GM12878 (cell line): Measurements from ENCODE around the gene CD58. TPM values are rescaled to one million over a fixed set of nuclear protein-coding genes. Genes with fewer than 3 reads are reported as not detected.

Source experiments
- ASH2L ChIP-seq: fragments of 300-600, 200-600 bp; sonication (generic); IDR thresholded peaks from 2 replicates; pipeline ENCODE4 v1.6.1; 2017; ENCODE audit warnings: low read depth, mild to moderate bottlenecking, borderline replicate concordance
- FOXM1 ChIP-seq: IDR thresholded peaks from 2 replicates; pipeline ENCODE4 v1.6.1; 2012; ENCODE audit warnings: low read depth, mild to moderate bottlenecking, inconsistent platforms, low read length, moderate library complexity
- IKZF1 ChIP-seq: fragments of 450-650 bp; conservative IDR thresholded peaks from 2 replicates; pipeline ENCODE4 v1.6.1; 2017; ENCODE audit warnings: antibody characterized with exemption, mild to moderate bottlenecking
- NRF1 ChIP-seq: conservative IDR thresholded peaks from 2 replicates; pipeline ENCODE4 v1.6.1; 2011; ENCODE audit warnings: mild to moderate bottlenecking, low read depth, low read length, improper control_type of control experiment
- POLR2A ChIP-seq: IDR thresholded peaks from 2 replicates; pipeline ENCODE4 v1.6.1; 2011; ENCODE audit warnings: low read depth, mild to moderate bottlenecking, low read length
- POLR2AphosphoS5 ChIP-seq: IDR thresholded peaks from 2 replicates; pipeline ENCODE4 v1.6.1; 2011; ENCODE audit warnings: mild to moderate bottlenecking, low read length, inconsistent platforms
- RCOR1 ChIP-seq: conservative IDR thresholded peaks from 2 replicates; pipeline ENCODE4 v1.6.1; 2012; ENCODE audit warnings: low read depth, low read length, improper control_type of control experiment
- SMAD1 ChIP-seq: fragments of 450-650 bp; IDR thresholded peaks from 2 replicates; pipeline ENCODE4 v1.6.1; 2018; ENCODE audit warnings: mild to moderate bottlenecking, low read depth; ENCODE audit not compliant: partially characterized antibody
- TCF12 ChIP-seq: IDR thresholded peaks from 2 replicates; pipeline ENCODE4 v1.6.1; 2011; ENCODE audit warnings: low read depth, mild to moderate bottlenecking, low read length
- YY1 ChIP-seq: IDR thresholded peaks from 2 replicates; pipeline ENCODE4 v1.6.1; 2011; ENCODE audit warnings: low read depth, mild to moderate bottlenecking, low read length
- ZNF207 ChIP-seq: fragments of 450-650 bp; IDR thresholded peaks from 2 replicates; pipeline ENCODE4 v1.6.1; 2014; ENCODE audit warnings: antibody characterized with exemption, mild to moderate bottlenecking, borderline replicate concordance
- ZNF217 ChIP-seq: fragments of 450-650 bp; IDR thresholded peaks from 2 replicates; pipeline ENCODE4 v1.6.1; 2017; ENCODE audit warnings: antibody characterized with exemption, mild to moderate bottlenecking
- ZNF592 ChIP-seq: fragments of 450-650 bp; IDR thresholded peaks from 2 replicates; pipeline ENCODE4 v1.6.1; 2017; ENCODE audit warnings: mild to moderate bottlenecking, moderate library complexity
- ZNF622 ChIP-seq: fragments of 450-650 bp; IDR thresholded peaks from 2 replicates; pipeline ENCODE4 v1.6.1; 2017; ENCODE audit warnings: mild to moderate bottlenecking, inconsistent platforms
- ZSCAN29 ChIP-seq: fragments of 450-650 bp; IDR thresholded peaks from 2 replicates; pipeline ENCODE4 v1.6.1; 2017; ENCODE audit warnings: mild to moderate bottlenecking, moderate library complexity
- polyA plus RNA-seq, 11 experiments: library from polyadenylated mRNA; depleted of rRNA in 4 of 11; unstranded in 6 of 11; stranded (reverse) in 5 of 11; fragments of >200 nt; fragmentation: Nextera tagmentation in 4 of 11; fragmentation: Illumina TruSeq in 1 of 11; extraction: Ambion mirVana in 4 of 11; extraction: Trizol in 1 of 11; gene quantifications; 1 replicate in 1 of 11; 2 replicates in 10 of 11; pipeline versions ENCODE4 v1.2.1 to v1.2.3, GENCODE V29; 2011 to 2016; ENCODE audit warnings: inconsistent platforms in 2 of 11, missing spikeins in 2 of 11, low read depth in 1 of 11
- total RNA-seq, 4 experiments: library from RNA; depleted of rRNA in 3 of 4; stranded (reverse); fragments of >200 nt in 3 of 4; fragmentation: Illumina TruSeq in 1 of 4; extraction: Trizol in 1 of 4; gene quantifications; 2 replicates each; pipeline versions ENCODE4 v1.2.1 to v1.2.3, GENCODE V29; 2013 to 2021
- TF ChIP-seq, protein P1 (sequence below): fragments of 150-350 bp; IDR thresholded peaks from 2 replicates; pipeline ENCODE4 v1.6.1; 2014; ENCODE audit warnings: mild to moderate bottlenecking, low read depth, low read length
- TF ChIP-seq, protein P2 (sequence below): fragments of 450-650 bp; IDR thresholded peaks from 2 replicates; pipeline ENCODE4 v1.6.1; 2017; ENCODE audit warnings: mild to moderate bottlenecking
- TF ChIP-seq, protein P3 (sequence below): fragments of 450-650 bp; formaldehyde crosslinking; IDR thresholded peaks from 2 replicates; pipeline ENCODE4 v1.4.0; 2022; ENCODE audit warnings: mild to moderate bottlenecking, moderate library complexity

Gene CD58
- total and polyA plus RNA-seq, 10 of the 15 experiments (the other 5 are each of a cell fraction or from before 2014, with no cell fraction given), result 70.4 to 252 (median 129) TPM

- no peak for TF ChIP-seq ZNF592
- TF ChIP-seq SMAD1, result no peak
- TF ChIP-seq, protein P1, sequence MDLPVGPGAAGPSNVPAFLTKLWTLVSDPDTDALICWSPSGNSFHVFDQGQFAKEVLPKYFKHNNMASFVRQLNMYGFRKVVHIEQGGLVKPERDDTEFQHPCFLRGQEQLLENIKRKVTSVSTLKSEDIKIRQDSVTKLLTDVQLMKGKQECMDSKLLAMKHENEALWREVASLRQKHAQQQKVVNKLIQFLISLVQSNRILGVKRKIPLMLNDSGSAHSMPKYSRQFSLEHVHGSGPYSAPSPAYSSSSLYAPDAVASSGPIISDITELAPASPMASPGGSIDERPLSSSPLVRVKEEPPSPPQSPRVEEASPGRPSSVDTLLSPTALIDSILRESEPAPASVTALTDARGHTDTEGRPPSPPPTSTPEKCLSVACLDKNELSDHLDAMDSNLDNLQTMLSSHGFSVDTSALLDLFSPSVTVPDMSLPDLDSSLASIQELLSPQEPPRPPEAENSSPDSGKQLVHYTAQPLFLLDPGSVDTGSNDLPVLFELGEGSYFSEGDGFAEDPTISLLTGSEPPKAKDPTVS, result no peak
- TF ChIP-seq NRF1, result no peak
- TF ChIP-seq TCF12, result no peak
- no peak for TF ChIP-seq FOXM1
- no peak for TF ChIP-seq POLR2A
- TF ChIP-seq IKZF1, result peak; percentile 43; the same call in 1 of the 2 replicates
- TF ChIP-seq RCOR1, result no peak
- TF ChIP-seq ASH2L, result no peak
- TF ChIP-seq ZNF217, result no peak
- no peak for TF ChIP-seq ZSCAN29
- peak; percentile 78 for TF ChIP-seq YY1
- TF ChIP-seq, protein P2, sequence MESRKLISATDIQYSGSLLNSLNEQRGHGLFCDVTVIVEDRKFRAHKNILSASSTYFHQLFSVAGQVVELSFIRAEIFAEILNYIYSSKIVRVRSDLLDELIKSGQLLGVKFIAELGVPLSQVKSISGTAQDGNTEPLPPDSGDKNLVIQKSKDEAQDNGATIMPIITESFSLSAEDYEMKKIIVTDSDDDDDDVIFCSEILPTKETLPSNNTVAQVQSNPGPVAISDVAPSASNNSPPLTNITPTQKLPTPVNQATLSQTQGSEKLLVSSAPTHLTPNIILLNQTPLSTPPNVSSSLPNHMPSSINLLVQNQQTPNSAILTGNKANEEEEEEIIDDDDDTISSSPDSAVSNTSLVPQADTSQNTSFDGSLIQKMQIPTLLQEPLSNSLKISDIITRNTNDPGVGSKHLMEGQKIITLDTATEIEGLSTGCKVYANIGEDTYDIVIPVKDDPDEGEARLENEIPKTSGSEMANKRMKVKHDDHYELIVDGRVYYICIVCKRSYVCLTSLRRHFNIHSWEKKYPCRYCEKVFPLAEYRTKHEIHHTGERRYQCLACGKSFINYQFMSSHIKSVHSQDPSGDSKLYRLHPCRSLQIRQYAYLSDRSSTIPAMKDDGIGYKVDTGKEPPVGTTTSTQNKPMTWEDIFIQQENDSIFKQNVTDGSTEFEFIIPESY, result no peak
- TF ChIP-seq ZNF622, result no peak
- TF ChIP-seq POLR2AphosphoS5, result no peak
- TF ChIP-seq ZNF207, result peak; percentile 20; the same call in 1 of the 2 replicates
- TF ChIP-seq, protein P3, sequence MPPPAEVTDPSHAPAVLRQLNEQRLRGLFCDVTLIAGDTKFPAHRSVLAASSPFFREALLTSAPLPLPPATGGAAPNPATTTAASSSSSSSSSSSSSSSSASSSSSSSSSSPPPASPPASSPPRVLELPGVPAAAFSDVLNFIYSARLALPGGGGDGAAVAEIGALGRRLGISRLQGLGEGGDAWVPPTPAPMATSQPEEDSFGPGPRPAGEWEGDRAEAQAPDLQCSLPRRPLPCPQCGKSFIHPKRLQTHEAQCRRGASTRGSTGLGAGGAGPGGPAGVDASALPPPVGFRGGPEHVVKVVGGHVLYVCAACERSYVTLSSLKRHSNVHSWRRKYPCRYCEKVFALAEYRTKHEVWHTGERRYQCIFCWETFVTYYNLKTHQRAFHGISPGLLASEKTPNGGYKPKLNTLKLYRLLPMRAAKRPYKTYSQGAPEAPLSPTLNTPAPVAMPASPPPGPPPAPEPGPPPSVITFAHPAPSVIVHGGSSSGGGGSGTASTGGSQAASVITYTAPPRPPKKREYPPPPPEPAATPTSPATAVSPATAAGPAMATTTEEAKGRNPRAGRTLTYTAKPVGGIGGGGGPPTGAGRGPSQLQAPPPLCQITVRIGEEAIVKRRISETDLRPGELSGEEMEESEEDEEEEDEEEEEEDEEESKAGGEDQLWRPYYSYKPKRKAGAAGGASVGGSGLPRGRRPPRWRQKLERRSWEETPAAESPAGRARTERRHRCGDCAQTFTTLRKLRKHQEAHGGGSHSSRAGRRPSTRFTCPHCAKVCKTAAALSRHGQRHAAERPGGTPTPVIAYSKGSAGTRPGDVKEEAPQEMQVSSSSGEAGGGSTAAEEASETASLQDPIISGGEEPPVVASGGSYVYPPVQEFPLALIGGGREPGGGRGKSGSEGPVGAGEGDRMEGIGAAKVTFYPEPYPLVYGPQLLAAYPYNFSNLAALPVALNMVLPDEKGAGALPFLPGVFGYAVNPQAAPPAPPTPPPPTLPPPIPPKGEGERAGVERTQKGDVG (CRISPR knock-in tag), result no peak
These were observed 85.6 kb downstream of the CD58 start (continued) for GRCh38 chr1:116485071-116485735.
